ENCODE measurements around the gene DPM3.
"Not testable (repeated sequence)": the region's sequence is repeated elsewhere in the genome, so short reads cannot be mapped to it uniquely, and the experiment has no call there.

DPM3 gene

GRCh38 chr1:155123801-155124200, 16.5 kb downstream of the DPM3 start:
- no peak for DNase-seq

GRCh38 chr1:155122308-155122707, 18.0 kb downstream of the DPM3 start:
- DNase-seq, result no peak

- DNase-seq, result no peak
These were observed 19.1 kb downstream of the DPM3 start for GRCh38 chr1:155121249-155121648.

GRCh38 chr1:155120253-155120652, 20.1 kb downstream of the DPM3 start:
- no peak for DNase-seq

- not testable (repeated sequence) for DNase-seq
These were observed 22.2 kb downstream of the DPM3 start for GRCh38 chr1:155118090-155118489.

GRCh38 chr1:155117610-155118009, 22.7 kb downstream of the DPM3 start:
- peak; percentile 69 for DNase-seq

GRCh38 chr1:155116113-155116764, 24.1 kb downstream of the DPM3 start:
- DNase-seq, result no peak

GRCh38 chr1:155113450-155113980, 26.8 kb downstream of the DPM3 start:
- DNase-seq, result no peak

GRCh38 chr1:155110826-155111225, 29.5 kb downstream of the DPM3 start:
- DNase-seq, result no peak

- DNase-seq, result no peak
These were observed 29.9 kb downstream of the DPM3 start for GRCh38 chr1:155110381-155110780.

- DNase-seq, result no peak
These were observed 32.0 kb downstream of the DPM3 start for GRCh38 chr1:155108296-155108695.

- DNase-seq, result no peak
These were observed 32.7 kb downstream of the DPM3 start for GRCh38 chr1:155107309-155108264.

GRCh38 chr1:155106862-155107261, 33.5 kb downstream of the DPM3 start:
- no peak for DNase-seq

GRCh38 chr1:155105604-155106011, 34.7 kb downstream of the DPM3 start:
- DNase-seq, result no peak

- no peak for DNase-seq
These were observed 35.5 kb downstream of the DPM3 start for GRCh38 chr1:155104605-155105534.

- DNase-seq, result no peak
These were observed 37.0 kb downstream of the DPM3 start for GRCh38 chr1:155103325-155103724.

- DNase-seq, result no peak
These were observed 41.0 kb downstream of the DPM3 start for GRCh38 chr1:155099331-155099730.

- no peak for DNase-seq
These were observed 45.7 kb downstream of the DPM3 start for GRCh38 chr1:155094622-155094948.

- peak; percentile 72 for DNase-seq
These were observed 46.3 kb downstream of the DPM3 start for GRCh38 chr1:155093911-155094621.

- DNase-seq, result no peak
These were observed 47.7 kb downstream of the DPM3 start for GRCh38 chr1:155092641-155093040.

- no peak for DNase-seq
These were observed 48.2 kb downstream of the DPM3 start for GRCh38 chr1:155092131-155092530.

Measured in DMS153 (cell line).